Measurements from ENCODE around the gene ANXA3.
"Not testable (repeated sequence)": the region's sequence is repeated elsewhere in the genome, so short reads cannot be mapped to it uniquely, and the experiment has no call there.

Gene ANXA3

DNA sequence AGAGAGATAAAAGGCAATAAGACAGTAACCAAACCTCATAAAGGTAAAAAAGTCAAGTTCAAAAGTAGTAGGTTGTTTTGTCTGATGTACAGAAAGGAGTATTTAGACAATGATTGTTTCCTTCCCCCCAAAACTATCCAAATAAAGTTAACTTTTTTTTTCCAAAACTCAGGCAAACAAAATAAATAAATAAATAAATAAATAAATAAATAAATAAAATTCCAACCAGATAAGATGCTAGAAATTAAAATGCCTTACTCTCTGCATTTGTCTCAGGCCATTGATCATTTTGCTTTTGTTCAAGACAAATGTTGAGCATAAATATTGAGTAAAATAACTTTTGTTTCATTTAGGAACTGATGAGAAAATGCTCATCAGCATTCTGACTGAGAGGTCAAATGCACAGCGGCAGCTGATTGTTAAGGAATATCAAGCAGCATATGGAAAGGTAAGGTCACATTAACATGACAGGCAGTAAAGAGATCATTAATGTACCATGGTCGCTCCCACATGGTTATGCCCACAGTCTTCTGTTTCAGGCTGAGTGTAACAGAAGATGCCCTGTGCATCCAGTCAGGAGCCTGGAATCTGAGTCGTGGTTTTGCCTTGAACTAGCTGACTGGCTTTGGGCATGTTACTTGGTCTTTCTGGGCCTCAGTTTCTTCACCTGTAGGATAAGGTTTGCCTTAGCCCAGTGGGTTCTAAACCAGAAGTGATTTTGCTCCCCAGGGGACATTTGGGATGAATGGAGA lies 27.3 kb downstream of the ANXA3 start:
- DNase-seq: no peak

DNA sequence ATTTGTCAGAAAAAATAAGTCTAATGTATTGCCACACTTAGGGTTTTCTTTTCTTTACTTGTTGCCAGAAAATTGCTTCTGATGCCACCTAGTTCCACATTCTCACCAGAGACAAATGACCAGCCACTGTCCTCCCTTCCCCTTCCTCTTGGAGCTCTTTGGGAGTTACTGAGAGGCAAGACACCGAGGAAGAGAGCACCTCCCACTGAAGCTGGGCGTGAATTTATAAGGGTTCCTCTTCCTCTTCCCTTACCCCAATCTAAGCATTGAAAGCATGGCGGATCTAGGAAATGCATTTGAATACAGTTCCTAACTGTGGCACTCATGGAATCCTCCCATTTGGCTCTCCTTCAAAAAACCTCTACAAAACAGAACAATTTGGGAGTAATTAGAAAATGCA lies 30.0 kb downstream of the ANXA3 start:
- DNase-seq: no peak

DNA sequence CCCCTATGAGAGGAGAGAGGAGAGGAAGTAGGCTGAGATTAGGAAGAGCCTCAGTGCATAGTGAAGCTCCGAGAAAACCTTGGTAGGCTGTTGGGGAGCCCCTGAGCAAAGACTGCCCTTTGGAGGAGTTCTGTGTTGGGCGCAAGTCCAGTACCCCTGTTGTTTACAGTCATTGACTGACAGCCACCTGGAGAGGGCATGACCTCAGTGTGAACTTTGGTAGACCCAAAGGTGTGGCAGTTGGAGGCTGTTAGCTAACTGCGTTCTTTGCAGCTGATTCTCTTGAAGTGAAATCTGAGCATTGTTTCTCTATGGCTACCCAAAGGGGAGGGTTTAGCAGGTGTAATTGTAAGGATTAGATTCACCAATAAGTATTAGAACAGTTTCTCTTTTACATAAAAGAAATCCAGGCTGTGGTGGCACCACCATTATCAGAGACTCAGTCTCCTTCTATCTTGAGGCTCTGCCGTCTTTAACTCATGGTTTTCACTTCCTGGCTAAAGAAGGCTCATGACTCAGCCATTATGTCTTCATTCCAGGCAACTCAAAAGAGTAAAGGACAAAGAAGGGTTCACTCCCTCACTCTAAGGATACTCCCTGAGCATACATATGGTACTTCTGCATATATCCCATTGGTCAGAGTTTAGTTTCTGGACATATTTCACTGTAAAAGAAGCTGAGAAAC lies 33.4 kb downstream of the ANXA3 start:
- DNase-seq: no peak

DNA sequence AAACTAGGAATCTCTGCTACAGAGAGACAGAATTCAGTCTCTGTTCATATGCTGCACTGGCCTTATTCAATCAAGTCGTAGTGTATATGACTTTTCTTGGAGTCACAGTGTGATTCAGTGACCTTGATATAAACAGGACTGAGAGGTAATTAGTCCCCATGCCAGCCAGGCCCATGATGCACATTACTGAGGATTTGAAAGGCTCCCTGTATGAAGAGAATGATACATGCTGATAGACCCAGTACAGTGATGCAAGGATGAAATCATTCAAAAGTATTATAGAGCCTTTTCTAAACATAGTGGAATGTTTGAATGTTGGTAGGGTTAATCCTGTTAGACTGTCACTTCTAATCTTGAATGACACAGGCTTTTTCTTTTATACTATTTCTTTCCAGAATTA lies 34.1 kb downstream of the ANXA3 start:
- DNase-seq: no peak

DNA sequence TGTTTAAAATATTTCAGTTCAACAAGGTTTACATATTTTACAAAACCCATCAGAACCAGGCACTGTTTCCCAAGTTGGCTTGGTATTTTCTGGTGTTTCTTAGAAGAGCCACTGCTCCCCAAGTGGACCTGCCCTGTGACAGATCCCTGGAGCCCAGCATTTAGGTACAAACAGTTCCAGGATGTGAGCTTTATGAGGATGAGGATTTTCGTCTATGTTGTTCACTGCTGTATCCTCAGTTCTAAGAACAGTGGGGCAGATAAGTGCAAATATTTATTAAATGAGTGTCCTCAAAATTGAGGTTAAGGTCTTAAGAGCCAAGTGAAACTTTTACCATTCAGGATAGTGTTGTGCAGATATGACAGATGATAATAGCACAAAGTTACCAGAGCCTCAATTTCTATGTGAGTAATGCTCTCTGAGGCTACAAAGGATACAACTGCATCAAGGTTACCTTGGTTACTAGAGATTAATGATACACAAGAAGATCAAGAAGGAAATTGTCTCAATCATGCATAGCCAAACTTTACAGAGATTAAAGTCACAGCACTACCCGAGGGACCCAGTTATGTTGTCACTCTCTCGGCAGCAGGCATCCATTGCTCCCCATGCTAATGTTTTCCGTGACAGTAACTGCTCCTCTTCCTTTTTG lies 37.5 kb downstream of the ANXA3 start:
- no peak for DNase-seq

DNA sequence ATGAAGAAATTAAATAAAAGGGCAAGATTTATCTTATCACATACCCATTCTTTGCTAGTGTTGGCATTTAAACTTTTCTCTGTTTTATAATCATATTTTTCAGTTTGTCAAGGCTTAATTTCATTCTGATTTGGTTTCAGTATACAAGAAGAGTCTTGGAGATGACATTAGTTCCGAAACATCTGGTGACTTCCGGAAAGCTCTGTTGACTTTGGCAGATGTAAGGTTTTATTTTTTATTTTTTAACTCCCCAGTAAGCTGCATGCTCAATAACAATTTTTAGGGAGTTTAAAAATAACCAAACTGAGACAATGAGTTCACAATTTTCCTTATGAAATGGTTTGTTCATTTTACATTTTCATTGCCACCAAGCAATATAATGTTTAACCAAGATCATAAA lies 39.8 kb downstream of the ANXA3 start:
- DNase-seq: no peak

DNA sequence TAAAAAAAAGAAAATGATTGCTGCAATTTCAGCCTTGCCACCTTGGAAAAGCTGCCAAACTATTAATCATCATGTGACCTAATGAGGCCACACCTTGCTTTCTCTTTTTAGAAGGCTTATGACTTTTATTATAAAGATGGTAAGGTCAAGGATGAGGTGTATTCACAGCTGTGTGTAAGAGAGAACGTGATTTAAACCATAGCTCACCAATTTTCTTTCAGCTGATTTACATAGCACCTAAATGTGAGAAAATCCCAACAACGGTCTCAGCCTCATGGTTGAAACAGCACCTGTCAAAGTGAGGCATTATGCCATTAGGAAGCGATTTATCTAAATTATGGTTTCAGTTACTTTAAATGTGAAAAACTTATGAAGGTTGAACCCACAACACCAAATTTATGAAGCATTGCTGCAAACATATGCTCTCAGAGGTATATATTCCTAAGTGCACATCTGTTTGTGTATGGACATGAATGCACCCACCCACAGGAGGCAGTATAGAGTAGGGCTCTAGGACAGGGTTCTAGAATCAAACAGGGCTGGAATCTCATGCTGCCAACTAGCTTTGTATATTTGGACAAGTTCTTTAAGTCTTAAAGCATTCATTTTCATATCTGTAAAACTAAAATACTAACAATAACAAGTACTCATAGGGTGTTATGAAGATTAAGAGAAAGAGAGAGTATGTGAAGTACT lies 40.7 kb downstream of the ANXA3 start:
- DNase-seq: no peak

DNA sequence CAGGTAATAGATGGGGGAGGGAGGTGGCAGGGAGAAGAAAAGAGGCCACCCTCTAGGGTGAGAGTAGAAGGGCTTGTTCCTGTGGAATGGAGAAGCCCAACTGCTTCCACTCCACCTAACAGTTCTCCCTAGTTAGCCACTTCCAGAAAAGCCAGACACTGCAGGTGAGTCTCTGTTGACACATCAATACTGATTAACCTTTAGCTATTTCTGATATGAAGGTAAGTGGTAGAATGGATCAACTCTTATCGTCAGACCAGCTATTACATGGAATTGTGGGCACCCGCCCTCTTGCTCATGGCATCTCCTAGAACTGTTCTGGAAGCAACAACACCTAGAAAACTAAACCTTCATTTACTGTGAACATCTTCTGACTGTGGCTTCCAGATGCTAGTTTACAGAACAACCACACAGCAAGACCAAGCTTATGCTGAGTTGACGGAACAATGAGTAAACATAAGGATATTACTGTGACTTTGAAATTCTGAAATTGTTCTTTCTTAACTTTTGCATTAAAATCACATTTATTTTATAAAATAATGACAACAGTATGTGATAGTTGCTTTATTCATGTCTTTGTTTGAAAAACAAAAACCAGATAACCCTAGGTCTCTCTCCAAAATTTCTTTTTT lies 44.7 kb downstream of the ANXA3 start:
- DNase-seq: no peak

DNA sequence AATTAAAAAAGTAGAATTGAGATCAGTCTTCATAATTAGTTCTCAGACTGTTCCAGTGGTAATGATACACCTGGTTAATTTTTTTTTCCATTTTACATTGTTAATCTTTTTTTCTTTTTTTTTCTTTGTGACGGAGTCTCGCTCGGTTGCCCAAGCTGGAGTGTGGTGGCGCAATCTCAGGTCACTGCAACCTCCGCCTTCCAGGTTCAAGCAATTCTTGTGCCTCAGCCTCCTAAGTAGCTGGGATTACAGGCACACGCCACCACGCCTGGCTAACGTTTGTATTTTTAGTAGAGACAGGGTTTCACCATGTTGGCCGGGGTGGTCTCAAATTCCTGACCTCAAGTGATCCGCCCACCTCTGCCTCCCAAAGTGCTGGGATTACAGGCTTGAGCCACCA lies 46.9 kb downstream of the ANXA3 start:
- DNase-seq: not testable (repeated sequence)

DNA sequence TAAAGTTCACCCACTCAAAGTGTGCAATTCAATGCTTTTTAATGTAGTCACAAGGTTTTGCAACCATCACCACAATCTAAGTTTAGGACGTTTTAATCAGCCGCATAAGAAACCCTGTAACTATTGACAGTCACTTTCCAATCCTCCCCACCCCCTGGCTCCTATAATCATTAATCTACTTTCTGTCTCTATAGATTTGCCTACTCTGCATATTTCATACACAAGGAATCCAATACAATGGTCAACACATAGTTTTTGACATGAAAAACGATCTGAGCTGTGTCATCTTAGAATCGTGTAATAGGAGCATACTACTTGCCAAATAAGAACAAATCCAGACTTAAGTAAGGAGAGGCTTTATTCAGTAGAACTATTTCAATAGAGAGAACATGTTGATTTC lies 47.6 kb downstream of the ANXA3 start:
- DNase-seq: no peak

DNA sequence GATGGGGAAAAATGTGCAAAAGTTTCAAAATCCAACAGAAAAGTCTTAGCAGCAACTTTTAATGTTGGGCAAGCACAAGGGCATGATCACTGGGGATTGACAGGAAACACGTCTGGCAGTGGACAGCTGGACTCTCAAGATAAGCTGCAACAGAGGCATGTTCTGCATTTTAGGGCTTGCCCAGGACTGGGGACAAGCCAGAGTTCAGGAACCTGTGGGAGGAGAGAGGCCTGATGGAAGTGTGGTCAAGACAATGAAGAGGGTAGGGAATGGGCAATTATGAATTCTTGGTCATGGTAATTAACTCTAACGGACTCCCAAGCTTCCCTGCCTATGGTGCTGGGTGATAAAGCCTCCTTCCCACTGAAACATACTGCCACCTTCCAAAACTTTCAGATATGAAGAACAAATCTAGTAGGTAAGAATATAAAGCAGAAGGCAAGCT lies 48.4 kb downstream of the ANXA3 start:
- DNase-seq: no peak

DNA sequence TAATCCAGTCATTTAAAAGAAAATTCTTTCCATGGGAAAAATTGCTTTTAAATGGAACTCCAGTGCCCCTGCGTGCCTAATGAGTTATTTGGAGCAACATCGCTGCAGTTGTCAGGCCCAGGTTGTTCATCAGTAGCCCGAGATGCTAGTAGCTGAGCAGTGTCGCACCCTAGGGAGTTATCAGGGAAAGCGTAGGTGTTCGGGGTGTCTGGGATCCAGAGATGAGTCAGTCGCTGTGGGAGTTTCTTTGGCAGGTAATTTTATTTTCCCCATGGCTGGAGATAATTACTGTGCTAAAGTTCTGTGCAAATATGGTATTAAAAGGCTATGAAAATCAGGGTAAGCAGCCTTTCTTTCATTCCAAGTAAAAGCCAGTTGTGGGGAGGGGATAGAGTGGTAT lies 49.4 kb downstream of the ANXA3 start:
- DNase-seq: no peak

DNA sequence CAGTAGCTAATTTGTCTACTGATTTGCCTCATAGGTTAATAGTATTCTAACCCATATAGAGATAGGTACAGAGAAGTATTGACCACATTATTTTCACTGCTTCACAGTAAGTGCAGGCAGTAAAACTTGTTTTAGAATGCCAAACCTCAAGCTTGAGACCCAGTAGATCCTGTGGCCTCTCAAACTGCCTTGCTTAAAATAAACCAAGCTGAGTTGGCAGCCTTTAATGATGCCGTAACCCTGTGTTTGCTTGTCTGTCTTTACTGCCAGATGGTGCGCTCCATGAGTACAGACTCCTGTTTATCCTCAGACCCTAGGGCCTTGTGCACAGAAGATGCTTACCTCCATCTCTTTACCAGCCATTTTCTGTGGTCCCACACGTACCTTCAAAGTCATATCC lies 50.8 kb downstream of the ANXA3 start:
- no peak for DNase-seq

DNA sequence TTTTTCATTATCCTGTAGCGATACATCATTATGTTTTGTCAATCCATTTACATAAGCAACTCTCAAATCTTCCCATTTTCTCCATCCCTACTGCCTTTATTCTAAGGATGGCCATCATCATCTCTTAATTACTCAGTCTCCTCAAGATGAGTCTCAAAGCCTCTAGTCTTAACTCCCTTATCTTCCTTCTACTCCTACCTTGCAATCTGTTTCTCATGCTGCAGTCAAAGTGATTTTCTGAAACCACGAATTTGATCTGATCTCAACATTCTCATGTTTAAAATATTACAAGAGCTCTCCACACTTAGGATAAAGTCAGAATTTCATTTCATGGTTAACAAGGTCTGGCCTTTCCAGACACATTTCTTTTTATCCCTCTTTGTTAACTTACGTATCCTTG lies 51.8 kb downstream of the ANXA3 start:
- no peak for DNase-seq

DNA sequence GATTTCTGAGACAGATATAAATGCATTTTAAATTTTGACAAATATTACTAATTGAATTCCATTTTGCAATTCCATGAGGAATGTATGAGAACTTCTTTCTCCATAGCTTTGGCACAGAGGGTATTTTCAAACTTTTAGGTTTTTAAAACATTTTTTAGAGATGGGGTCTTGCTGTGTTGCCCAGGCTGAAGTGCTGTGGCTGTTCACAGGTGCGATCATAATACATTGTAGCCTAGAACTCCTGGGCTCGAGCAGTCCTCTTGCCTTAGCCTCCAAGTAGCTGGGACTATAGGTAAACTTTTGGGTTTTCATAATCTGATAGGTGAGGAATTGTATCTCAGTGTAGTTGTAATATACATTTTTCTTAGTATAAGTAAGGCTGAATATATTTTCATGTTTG lies 53.4 kb downstream of the ANXA3 start:
- DNase-seq: no peak

DNA sequence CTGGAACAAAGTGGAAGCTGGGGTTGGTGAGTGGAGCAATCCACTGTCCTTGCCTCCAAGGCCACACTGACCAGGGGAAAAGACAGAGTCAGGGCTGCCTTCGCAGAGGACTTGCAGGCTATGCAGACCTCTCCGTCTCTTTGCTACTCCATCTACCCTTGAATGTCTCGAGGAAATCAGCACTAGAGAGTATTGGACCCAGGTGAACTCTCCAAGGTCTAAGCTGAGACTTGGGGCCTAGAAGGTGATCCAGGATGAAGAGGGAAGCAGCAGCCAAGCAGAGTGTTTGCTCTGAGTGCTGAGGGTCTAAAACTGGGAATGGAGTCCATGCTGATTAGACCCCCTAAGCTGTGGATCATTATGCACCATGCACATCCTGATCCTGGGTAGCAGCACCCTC lies 54.5 kb downstream of the ANXA3 start:
- no peak for DNase-seq

DNA sequence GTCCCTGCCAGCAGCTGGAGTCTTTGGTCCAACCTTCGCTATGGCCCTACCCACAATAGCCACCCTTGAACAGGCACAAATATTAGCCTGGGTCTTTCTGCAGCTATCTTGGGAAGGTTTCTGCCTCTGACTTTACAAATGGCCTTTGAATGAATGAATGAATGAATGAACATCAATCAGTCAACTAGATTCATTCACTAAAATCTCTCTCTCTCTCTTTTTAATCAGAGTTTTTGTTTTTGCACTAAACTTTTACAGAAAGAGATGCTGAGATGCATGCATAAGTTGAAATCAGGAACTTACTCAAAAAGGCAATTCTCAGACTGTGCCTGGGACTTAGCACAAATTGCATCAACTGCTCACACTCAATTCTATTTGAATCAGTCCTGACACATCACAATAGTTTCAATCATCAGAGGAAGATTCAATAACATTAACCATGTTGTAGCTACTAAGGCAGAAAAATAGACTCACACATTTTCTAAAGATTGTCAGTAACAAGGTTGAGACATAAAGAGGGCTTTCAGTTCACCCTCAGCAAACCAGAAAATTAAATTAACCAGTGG lies 55.0 kb downstream of the ANXA3 start:
- no peak for DNase-seq

DNA sequence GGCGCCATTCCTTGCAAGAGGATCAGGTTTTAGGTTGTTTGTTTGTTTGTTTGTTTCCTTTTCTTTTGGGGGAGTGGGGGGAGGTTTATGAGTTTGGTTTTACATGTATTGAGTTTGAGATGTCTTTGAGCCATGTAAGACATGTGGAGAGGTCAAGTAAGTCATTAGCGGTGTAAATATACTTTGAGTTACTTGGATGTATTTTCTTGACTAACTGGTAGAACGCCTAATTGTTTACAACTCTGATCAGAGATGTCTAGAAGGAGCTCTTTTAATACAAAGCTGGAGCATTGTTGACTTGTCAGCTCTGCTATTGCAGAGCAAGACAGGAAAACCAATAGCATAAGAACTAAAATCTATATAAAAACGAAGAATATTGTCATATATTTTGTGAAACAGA lies 57.1 kb downstream of the ANXA3 start:
- DNase-seq: no peak

DNA sequence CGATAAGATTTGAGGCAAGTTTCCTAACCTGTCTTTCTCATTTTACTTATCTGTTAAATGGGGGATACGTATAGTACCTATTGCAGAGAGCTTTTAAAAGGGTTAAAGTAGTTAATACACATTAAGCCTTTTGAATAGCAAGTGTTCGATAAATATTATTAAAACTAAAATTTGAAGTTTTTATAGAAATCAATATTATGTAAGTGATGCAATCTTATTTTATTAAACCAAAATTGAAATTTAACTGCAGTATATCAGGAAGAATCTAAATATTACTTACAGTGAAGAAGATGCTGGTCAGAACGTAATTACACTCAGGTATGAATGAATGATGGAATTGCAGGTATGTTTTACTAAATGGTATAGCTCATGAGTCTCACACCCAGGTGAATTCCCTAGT lies 58.0 kb downstream of the ANXA3 start:
- DNase-seq: no peak

DNA sequence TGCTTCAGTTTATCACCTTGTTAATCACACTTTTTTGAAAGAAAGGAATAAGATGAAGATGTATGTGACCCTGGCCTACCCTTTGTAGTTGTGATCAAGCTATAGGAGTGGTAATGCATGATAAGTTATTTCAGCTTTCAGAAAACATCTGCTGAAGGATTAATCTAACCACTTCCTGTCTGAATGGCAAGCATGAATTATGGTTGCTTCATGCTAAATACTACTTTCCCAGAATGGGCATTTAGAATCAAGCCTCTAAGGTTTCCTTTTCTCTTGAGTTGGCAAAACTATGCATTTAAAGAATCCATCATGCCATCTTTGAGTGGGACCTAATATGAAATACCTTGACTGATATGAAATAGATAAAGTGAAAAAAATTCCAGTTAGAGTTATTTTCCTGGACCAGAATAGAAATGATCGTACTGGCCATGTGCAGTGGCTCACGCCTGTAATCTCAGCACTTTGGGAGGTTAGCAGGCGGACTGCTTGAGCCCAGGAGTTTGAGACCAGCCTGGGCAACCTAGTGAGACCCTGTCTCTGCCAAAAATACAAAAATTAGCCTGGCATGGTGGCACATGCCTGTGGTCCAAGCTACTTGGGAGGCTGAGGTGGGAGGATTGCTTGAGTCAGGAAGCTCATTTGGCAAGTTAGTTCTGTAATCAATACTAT lies 59.1 kb downstream of the ANXA3 start:
- no peak for DNase-seq

DNA sequence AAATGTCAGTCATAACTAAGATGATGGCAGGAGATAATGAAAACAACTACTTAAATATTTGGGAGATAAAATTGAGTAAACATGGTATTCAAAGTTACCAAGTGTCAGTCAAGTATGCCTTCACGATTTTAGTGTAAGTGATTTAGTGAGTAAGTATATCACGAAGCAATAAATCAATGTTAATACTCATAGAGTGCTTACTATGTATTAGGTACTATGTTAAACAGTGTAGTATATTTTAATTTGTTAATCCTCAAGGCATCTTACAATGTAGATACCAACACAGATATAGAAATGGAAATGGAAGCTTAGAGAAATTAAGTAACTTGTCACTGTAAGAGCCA lies 59.6 kb downstream of the ANXA3 start:
- DNase-seq: no peak
